Breast epithelium (tissue), 3 donors: ENCODE data around the gene STAM2.

Experiments used
- CTCF ChIP-seq, 3 donors: fragments of 450-650 bp; IDR thresholded peaks; one replicate each; pipeline ENCODE4 v1.5.1; 2016 to 2017; ENCODE audit warnings: antibody characterized with exemption in 3 of 3, mild to moderate bottlenecking in 3 of 3, moderate library complexity in 3 of 3
- POLR2AphosphoS5 ChIP-seq, 3 donors: sonication (generic); formaldehyde crosslinking; IDR thresholded peaks; one replicate each; pipeline ENCODE4 v1.6.1; 2017; ENCODE audit warnings: antibody characterized with exemption in 3 of 3

- no peak for TF ChIP-seq CTCF (IDR thresholded peaks at IDR 0.05)
- no peak for TF ChIP-seq POLR2AphosphoS5 (IDR thresholded peaks at IDR 0.05)
Measured at GRCh38 chr2:152198499-152198898, 22.9 kb upstream of the STAM2 start.
